Measurements from ENCODE around the gene DOCK6.

DOCK6 gene, protein sequence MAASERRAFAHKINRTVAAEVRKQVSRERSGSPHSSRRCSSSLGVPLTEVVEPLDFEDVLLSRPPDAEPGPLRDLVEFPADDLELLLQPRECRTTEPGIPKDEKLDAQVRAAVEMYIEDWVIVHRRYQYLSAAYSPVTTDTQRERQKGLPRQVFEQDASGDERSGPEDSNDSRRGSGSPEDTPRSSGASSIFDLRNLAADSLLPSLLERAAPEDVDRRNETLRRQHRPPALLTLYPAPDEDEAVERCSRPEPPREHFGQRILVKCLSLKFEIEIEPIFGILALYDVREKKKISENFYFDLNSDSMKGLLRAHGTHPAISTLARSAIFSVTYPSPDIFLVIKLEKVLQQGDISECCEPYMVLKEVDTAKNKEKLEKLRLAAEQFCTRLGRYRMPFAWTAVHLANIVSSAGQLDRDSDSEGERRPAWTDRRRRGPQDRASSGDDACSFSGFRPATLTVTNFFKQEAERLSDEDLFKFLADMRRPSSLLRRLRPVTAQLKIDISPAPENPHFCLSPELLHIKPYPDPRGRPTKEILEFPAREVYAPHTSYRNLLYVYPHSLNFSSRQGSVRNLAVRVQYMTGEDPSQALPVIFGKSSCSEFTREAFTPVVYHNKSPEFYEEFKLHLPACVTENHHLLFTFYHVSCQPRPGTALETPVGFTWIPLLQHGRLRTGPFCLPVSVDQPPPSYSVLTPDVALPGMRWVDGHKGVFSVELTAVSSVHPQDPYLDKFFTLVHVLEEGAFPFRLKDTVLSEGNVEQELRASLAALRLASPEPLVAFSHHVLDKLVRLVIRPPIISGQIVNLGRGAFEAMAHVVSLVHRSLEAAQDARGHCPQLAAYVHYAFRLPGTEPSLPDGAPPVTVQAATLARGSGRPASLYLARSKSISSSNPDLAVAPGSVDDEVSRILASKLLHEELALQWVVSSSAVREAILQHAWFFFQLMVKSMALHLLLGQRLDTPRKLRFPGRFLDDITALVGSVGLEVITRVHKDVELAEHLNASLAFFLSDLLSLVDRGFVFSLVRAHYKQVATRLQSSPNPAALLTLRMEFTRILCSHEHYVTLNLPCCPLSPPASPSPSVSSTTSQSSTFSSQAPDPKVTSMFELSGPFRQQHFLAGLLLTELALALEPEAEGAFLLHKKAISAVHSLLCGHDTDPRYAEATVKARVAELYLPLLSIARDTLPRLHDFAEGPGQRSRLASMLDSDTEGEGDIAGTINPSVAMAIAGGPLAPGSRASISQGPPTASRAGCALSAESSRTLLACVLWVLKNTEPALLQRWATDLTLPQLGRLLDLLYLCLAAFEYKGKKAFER (N-terminal part only)

DNA sequence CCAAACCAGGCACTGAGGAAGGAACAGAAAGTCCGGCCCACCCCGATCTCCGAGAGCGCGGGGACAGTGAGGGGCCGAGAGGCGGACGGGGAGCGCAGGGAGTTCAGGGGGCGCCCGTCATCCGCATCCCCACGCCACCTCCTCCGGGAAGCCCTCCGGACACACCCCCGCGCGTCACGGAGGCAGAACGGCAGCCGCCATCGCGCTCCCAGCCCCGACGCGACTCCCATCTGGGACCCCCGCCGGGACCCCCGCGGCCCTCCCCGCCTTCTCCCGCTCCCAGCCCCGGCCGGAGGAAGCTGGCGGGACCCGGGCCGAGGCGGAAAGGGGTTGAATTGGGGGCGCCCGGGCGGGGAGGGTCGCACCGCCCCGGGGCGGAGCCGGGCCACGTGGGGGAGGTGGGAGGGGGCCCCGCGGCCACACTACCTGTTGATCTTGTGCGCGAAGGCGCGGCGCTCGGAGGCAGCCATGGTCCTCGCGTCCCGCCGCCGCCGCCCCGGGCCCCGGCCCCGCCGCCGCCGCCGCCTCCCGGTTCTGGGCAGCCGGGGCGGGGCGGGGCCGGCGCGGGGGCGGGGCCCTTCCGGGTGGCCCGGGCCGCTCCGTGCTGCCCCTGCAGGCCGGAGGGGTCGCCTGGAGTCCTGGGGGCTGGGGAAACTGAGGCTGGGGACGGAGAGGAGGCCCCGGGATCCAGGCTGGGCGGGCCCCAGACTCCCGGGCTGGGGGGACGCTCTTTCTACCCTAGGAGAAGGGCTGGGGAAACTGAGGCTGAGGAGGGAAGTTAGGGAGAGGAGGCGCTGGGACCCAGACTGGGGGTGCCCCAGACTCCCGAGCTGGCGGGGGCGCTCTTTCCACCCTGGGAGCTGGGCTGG, at the start of gene DOCK6:
DOCK6 (minus strand) TSS at position 554 of the 869 bp plus-strand sequence; CDS start at position 470, 84 bp downstream.
- DNase-seq: peak in 2 of 3 experiments; percentile 26 to 32

DNA sequence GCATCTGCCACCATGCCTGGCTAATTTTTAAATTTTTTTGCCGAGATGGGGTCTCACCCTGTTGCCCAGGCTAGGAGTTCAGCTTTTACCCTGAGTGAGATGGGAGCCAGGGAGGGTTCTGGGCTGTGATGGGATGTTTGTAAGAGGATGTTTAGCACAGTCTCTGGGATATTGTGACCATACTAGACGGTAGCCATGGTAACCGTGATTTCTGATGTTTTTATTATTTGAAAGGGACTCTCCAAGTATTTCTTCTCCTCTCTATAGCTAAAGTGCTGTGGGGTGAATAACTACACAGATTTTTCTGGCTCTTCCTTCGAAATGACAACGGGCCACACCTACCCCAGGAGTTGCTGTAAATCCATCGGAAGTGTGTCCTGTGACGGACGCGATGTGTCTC, 44.0 kb upstream of the DOCK6 start:
- DNase-seq: no peak

DNA sequence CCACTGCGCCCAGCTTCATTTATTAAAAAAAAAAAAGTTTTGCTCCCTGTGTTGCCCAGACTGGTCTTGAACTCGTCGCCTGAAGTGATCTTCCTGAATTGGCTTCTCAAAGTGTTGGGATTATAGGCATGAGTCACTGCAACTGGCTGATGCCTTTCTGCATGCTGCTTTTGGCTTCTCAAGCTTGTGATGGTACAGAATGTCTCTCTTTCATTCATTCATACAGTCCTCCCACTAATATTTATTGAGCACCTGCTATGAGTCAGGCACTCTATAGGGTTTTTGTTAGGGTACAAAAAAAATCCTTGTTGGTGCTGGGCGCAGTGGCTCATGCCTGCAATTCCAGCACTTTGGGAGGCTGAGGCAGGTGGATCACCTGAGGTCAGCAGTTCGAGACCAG, 42.6 kb upstream of the DOCK6 start:
- no peak for DNase-seq

DNA sequence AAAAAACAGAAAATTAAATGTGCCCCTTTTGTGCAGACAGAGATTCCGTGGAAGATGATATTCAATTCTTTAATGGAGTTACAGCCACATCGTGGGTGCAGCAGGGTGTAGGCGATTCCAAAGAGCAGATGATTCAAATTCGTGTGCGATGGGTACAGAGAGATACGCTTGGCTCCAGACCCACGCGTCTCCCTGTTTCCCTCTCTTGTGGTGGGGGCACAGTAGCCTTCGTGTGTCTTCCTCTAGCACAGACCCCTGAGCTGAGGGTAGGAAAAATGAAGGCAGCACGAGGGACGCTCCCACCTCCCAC, 38.4 kb upstream of the DOCK6 start:
- DNase-seq: no peak

DNA sequence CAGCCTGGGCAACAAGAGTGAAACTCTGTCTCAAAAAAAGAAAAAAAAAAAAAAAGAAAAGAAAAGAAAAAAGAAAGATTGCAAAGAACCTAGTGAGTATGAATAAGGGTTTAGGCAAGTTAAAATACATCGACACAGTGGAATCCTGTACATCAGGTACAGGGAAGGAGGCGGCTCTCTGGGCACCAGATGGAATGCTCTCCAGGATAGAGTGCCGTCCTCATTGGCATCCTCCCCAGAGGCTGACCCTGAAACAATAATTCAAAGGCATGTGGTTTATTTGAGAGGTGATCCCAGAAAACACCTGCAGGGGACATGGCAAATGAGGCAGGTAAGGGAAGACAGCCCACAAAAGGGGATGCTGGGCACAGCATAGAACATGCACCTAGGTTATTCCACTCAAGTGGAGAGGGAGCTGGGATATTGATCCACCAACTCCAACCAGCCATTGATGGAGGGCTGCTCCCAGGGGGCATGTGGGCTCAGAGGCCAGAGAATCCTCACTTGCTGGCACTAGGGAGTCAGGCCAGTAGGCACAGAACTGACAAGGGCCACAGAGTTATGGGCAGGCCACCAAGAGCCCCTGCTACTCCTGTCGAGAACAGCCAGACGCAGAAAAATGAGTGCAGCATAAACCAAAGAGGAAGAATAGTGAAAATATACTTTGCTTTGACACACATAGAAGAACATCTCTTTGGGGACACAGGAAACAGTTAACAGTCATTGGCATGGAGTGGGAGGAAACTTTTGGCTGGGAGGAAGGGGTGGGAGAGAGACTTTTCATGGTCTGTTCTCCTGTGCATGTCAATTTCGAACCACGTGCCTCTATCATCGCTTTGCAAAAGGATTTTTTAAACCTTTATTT, 37.9 kb upstream of the DOCK6 start:
- no peak for DNase-seq

DNA sequence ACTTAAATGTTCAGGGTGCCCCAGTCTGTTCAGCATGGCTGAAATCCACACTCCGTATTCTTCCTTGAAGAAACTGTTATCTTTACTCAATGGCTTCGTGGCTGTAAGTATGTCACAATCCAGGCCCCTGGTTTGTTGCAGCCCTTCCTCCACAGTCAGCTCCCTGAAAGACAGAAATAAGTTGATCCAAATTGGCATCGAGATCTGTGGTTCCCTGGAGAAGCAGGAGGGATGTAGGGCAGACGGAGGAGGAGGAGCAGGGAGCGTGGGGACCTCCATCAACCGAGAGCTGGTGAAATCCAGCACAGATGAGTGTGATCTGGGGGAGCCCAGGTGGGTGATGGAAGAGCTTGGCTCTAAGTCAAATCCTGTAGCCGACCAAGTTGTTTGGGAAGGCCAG, 33.9 kb upstream of the DOCK6 start:
- DNase-seq: no peak

DNA sequence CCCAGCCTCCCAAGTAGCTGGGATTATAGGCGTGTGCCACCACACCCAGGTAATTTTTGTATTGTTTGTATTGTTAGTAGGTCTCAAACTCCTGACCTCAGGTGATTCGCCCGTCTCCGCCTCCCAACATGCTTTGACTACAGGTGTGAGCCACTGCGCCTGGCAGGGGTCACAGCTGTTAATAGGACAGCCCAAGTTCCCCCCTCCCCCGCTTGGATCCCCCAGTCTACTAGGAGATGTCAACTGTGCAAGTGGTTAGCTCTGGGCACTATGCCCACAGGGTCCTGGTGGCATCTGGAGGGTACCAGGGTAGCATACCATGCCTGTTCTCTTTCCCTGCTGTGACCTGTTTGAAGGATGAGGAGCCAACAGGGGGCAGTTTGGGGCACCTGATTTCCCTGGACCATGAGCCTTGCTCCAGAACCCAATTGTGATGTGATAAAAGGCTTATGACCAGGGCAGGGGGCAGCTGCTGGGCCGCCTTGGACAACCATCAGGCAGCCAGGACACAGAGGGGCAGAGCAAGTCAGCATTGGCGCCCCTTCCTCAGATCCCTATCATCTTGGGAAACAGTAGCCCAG, 33.4 kb upstream of the DOCK6 start, which contains the start of gene TSPAN16:
TSPAN16 (plus strand) TSS at position 496 of the 581 bp plus-strand sequence. CDS start 138 bp downstream, outside the sequence.
- DNase-seq: peak in 2 of 3 experiments; percentile 17 to 48

DNA sequence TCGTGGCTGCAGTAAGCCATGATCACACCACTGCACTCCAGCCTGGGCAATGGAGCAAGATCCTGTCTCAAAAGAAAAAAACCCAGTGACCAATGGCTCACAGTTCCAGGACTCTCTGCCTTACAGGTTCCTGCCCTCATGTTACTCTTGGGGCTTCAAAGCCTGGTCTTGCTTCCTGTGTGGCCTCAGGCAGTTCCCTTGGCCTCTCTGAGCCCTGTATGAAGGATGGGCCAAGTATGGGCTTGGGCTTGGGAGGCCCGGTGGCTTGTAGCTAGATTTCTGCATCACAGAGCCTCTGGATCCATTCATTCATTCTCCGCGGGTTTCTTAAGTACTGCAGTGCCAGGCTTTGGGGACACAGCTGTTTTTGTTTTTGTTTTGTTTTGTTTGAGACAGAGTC, 32.9 kb upstream of the DOCK6 start:
- DNase-seq: no peak

DNA sequence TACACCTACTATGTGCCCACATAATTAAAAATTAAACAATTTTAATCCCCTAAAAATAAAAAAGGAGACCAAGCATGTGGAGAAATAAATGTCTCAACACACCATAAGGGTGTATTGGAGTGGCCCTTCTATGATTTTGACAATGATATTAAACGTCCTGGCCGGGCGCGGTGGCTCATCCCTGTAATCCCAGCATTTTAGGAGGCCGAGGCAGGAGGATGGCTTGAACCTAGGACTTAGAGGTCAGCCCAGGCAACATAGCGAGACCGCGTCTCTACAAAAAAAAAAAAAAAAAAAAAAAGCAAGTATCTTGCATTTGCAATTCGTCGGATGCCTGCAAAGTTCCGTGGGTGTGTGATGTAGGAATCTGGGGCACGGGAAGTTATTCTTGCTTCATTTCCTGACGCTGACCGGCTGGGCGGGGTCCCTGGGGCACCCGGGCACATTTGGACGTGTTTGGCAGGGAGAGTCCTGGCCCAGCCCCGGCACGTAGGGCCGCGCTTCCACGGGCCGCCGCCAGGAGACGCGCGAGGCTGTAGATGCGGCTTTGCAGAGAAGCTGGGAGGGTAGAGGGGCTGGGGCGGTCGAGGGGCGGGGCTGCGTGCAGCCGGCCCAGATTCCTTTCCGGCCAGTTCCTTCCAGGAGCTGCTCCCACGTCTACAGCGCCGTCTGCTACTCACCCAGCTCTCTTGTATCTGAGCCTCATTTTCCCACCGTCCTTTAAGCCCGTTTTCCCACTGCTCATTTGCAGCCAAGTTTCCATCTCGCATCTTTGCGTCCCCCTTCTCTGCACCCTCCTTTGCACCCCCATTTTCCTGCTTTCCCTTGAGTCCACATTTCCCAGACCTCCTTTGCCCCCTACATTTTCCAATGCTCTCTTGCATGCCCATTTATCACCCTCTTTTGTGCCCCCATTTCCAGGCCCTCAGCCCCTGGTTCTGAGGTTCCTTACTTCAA, 31.4 kb upstream of the DOCK6 start:
- peak; percentile 67 to 92 (median 87) for DNase-seq

DNA sequence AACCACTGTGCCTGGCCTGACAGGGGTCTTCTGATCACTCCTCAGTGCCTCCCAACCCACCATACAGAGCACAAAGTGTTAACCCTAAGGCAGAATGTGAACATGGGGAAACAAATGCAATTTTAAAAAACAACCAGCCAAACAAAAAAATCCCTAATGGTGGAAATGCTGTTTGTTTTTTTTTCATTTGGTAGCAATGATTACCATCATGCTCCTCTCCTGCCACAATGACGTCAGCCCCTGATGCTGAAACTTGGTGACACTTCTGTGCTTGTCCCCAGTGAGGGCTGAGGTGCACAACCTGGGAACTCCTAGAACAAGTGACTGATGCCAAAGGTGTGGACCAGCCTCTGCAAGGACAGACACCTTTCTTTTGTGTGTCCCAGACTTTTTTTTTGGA, 29.7 kb upstream of the DOCK6 start:
- DNase-seq: no peak

DNA sequence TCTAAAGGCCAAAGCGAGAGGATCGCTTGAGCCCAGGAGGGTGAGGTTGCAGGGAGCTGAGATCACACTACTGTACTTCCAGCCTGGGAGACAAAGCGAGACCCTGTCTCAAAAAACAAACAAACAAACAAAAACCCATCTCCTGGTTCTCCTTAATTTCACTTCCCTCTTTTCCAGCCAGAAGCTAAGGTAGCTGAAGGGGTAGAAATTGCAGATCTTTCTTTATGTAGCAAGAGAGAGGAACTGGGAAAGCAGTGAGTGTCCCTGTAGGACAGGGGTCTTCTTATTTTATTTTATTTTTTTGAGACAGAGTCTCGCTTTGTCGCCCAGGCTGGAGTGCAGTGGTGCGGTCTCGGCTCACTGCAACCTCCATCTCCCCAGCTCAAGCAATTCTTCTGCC, 29.1 kb upstream of the DOCK6 start:
- no peak for DNase-seq

DNA sequence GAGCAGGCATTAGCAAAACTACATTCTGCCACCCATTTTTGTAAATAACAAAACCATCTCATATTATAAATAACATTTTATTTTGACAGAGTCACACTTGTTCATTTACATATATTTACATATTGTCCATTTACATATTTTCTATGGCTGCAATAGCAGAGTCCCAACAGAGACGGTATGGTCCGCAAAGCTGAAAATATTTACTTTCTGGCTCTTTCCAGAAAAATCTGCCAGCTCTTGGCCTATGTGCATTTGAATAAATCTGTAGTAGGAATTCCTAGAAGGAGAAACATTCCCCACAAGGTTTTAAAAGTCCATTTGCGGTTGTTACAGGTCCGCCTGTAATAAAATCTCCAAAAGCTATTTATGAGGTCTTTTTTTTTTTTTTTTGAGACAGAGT, 27.9 kb upstream of the DOCK6 start:
- no peak for DNase-seq

DNA sequence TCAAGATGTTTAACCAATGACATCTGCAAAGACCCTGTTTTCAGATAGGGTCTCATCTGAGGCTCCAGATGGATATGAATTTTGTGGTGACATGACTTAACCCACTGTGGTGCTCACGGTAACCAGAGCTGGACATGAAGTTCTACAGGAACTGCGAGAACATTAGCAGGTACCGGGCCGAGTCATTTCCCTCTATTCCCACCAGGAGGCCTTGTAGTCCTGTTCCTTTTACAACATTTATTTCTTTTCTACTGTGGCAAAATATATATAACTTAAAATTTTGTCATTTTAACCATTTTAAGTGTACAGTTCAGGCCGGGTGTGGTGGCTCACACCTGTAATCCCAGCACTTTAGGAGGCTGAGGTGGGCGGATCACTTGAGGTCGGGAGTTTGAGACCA, 26.0 kb upstream of the DOCK6 start:
- no peak for DNase-seq

DNA sequence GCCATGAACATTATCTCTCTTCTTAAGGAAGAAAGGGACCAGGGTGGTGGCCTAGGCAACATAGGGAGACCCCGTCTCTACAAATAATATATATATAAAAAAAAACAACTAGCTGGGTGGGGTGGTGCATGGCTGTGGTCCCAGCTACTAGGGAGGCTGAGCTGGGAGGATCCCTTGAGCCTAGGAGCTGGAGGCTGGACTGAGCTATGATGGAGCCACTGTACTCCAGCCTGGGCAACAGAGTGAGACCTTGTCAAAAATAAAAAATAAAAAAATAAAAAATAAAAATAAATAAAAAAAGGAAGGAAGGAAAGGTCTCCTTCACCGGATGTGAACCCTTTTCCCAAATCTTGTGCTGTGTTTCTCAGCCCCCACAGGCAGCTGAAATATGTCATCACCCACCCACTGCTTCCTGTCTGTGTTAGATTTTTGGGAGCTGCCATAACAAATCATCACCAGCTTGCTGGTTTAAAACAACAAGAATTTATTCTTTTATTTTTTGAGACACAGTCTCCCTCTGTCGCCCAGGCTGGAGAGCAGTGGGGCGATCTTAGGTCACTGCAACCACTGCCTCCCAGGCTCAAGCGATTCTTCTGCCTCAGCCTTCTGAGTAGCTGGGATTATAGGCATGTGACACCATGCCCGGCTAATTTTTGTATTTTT, 24.1 kb upstream of the DOCK6 start:
- no peak for DNase-seq

DNA sequence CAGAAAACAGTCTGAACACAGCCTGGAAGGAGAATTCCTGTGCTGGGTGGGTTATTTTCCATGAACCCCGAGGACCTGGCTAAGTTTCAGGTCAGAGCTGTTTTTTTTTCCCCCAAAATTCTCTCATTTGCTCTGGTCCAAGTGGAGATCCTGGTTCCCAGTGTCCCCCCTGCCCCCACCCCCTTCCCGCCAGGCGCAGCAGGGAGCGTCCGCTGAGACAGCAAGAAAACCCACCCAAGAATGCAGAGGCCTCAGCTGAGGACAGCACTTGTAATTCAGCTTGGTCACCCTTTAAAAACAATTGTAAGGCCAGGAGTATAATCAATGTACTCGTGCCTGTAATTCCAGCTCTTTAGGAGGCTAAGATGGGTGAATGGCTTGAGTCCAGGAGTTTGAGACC, 22.2 kb upstream of the DOCK6 start:
- no peak for DNase-seq

DNA sequence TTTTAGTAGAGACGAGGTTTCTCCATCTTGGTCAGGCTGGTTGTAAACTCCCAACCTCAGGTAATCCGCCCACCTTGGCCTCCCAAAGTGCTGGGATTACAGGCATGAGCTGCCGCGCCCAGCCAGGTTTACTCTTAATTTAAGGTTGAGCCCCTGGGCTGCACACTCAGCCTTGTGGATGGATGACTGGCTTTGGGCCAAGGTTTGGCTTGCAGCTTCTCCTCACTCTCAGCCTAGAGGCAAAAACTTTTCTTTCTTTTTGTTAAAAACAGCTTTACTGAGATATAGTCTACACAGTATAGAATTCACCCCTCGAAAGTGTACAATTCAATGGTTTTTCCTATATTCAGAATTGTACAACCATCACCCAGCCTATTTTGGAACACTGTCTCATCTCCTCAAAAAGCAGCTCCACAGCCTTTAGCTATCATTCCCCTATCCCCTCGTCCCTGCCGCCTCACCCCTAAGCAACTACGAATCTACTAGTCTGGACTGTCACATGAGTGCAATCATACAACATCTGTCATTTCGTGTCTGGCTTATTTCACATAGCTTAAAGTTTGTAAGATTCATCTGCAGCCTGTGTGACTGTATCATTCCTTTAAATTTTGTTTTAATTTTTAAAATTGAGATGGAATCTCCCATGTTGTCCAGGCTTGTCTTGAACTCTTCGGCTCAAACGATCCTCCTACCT, 19.2 kb upstream of the DOCK6 start:
- no peak for DNase-seq

DNA sequence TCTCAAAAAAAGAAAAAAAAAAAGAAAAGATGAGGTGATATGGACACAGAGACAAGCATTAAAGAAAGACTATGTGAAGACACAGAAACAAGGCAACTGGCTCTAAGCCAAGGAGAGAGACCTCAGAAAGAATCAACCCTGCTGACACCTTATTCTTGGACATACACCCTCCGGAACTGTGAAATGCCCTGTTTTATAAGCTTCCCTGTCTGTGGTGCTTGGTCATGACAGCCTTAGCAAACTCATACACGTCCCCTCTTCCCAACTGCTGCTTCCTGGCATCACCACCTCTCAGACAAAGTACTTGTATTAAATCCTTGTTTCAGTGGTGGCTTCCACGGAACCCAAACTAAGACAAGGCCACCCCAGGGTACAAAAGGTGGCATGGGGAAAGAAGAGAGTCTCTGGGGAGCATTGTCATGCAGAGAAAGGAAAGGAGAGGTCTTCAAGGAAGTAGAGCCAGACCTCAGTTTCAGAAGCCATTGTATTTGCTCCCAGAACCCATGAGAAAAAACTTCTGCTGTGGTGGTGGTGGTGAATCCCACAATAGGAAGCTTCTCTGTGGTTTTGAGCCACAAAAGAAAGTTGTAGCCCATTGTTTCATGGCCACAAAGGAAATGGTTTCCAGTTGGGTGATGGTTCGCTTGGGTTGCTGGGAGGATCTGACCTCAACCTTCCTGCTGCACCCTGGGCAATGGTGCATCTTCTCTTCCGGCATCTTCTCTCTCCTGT, 17.3 kb upstream of the DOCK6 start:
- peak in 1 of 3 experiments; percentile 27 for DNase-seq

DNA sequence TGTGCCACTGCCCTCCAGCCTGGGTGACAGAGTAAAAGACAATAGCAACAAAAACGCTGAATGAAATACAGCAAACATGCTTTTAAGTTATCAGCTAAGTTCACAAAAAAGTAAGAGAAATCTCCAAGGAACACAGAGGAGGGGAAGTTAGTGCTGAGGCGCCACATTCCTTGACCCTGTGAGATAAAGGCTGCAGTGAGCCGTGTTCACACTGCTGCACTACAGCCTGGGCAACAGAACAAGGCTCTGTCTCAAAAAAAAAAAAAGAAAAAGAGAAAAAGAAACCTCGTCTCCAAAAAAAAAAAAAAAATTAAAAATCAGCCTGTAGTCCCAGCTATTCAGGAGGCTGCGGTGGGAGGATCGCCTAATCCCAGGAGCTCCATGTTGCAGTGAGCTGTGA, 16.3 kb upstream of the DOCK6 start:
- no peak for DNase-seq

All from NCI-H1417 (cell line).